H1 (cell line): ENCODE results near the gene RAB39A. TPM values are rescaled to one million over a fixed set of nuclear protein-coding genes. Genes with fewer than 3 reads are reported as not detected.
A peak's percentile ranks its signal among the peaks of the same experiment; 100 is the strongest.

Source experiments
- CTCF ChIA-PET: fragments of 300-600 bp; sonication (Branson Sonifier 250); formaldehyde crosslinking; loops from one replicate; lab custom pipeline; 2021; ENCODE audit not compliant: partially characterized antibody; lab: Charles Lee
- POLR2A ChIA-PET: fragments of 300-600 bp; sonication (Branson Sonifier 250); formaldehyde crosslinking; loops from one replicate; lab custom pipeline; 2021; ENCODE audit warnings: inconsistent platforms; ENCODE audit not compliant: partially characterized antibody; lab: Charles Lee
- DNase-seq, 2 experiments: peaks; one replicate each; pipeline versions ENCODE4 v3.0.0 to v3.0.0-alpha.2; 2010 to 2022; ENCODE audit warnings: low spot score in 2 of 2, low read depth in 1 of 2, mixed read lengths in 1 of 2
- FAIRE-seq: peaks from 2 replicates; lab custom pipeline; 2011; peaks lifted over from hg19 to GRCh38; lab: Jason Lieb, UNC
- H2AFZ ChIP-seq: 2 replicates; pipeline ENCODE4 v1.8.1; 2012; ENCODE audit warnings: low read length, inconsistent platforms
- H2AK5ac ChIP-seq: 2 replicates; pipeline ENCODE4 v1.6.1; 2013; ENCODE audit warnings: low read depth, low read length
- H2BK120ac ChIP-seq: replicated peaks from 2 replicates; pipeline ENCODE3; 2013; ENCODE audit warnings: low read depth, low read length, inconsistent platforms
- H2BK12ac ChIP-seq: 2 replicates; pipeline ENCODE4 v1.6.1; 2013; ENCODE audit warnings: low read depth, low read length
- H2BK15ac ChIP-seq: 2 replicates; pipeline ENCODE4 v1.6.1; 2013; ENCODE audit warnings: low read length
- H2BK20ac ChIP-seq: 2 replicates; pipeline ENCODE4 v1.6.1; 2013; ENCODE audit warnings: low read length
- H2BK5ac ChIP-seq: 2 replicates; pipeline ENCODE4 v1.6.1; 2013; ENCODE audit warnings: low read depth, low read length
- H3K14ac ChIP-seq: 2 replicates; pipeline ENCODE4 v1.6.1; 2013; ENCODE audit warnings: inconsistent platforms; ENCODE audit not compliant: insufficient read length
- H3K18ac ChIP-seq: 2 replicates; pipeline ENCODE4 v1.6.1; 2013; ENCODE audit warnings: low read length; ENCODE audit errors: extremely low read depth
- H3K23ac ChIP-seq: 2 replicates; pipeline ENCODE4 v1.6.1; 2013; ENCODE audit warnings: inconsistent platforms; ENCODE audit not compliant: insufficient read length
- H3K23me2 ChIP-seq: 2 replicates; pipeline ENCODE4 v1.6.1; 2013; ENCODE audit warnings: low read depth, low read length
- H3K27ac ChIP-seq: 2 replicates; pipeline ENCODE4 v1.6.1; 2011; ENCODE audit warnings: low read depth, low read length, inconsistent platforms
- H3K27me3 ChIP-seq, 4 experiments: replicated peaks in 1 of 4; 1 replicate in 1 of 4; 2 replicates in 3 of 4; pipeline versions ENCODE4 v1.6.1 to v1.8.1; 2011 to 2013; ENCODE audit warnings: low read length in 3 of 4, mild to moderate bottlenecking in 3 of 4, inconsistent platforms in 2 of 4, mixed read lengths in 2 of 4, moderate library complexity in 1 of 4; ENCODE audit not compliant: control insufficient read depth in 3 of 4, insufficient read depth in 3 of 4; ENCODE audit errors: extremely low read depth in 1 of 4
- H3K36me3 ChIP-seq, 4 experiments: 2 replicates each; pipeline versions ENCODE4 v1.6.1 to v1.8.1; 2011 to 2013; ENCODE audit warnings: mild to moderate bottlenecking in 4 of 4, low read length in 3 of 4, moderate library complexity in 2 of 4, control low read depth in 1 of 4, inconsistent platforms in 1 of 4; ENCODE audit not compliant: insufficient read depth in 4 of 4, control insufficient read depth in 2 of 4
- H3K4ac ChIP-seq: replicated peaks from 2 replicates; pipeline ENCODE3; 2013; ENCODE audit warnings: low read length, low read depth, mixed read lengths, inconsistent platforms; ENCODE audit not compliant: insufficient read length
- H3K4me1 ChIP-seq, 4 experiments: replicated peaks in 1 of 4; 1 replicate in 1 of 4; 2 replicates in 3 of 4; pipeline versions ENCODE4 v1.6.1 to v1.8.1; 2011 to 2013; ENCODE audit warnings: low read length in 3 of 4, inconsistent platforms in 2 of 4, mixed read lengths in 1 of 4; ENCODE audit not compliant: insufficient read depth in 4 of 4, control insufficient read depth in 3 of 4
- H3K4me2 ChIP-seq, 2 experiments: 2 replicates each; pipeline versions ENCODE4 v1.6.1 to v1.8.1; 2011 to 2013; ENCODE audit warnings: low read depth in 2 of 2, low read length in 2 of 2, control low read depth in 1 of 2, inconsistent platforms in 1 of 2, mild to moderate bottlenecking in 1 of 2; ENCODE audit not compliant: insufficient read depth in 1 of 2
- H3K4me3 ChIP-seq, 4 experiments: fragments of 200-600, 300-600 bp in 1 of 4; sonication (generic), shearing (Covaris generic), sonication (Bioruptor Twin) in 1 of 4; 2 replicates each; pipeline versions ENCODE4 v1.5.1 to v1.8.1; 2011 to 2016; ENCODE audit warnings: low read length in 4 of 4, low read depth in 3 of 4, control low read depth in 2 of 4, inconsistent platforms in 2 of 4, mild to moderate bottlenecking in 2 of 4, mixed read lengths in 1 of 4, moderate library complexity in 1 of 4; ENCODE audit not compliant: insufficient read depth in 2 of 4; ENCODE audit errors: extremely low read depth in 1 of 4
- H3K56ac ChIP-seq: replicated peaks from 2 replicates; pipeline ENCODE3; 2013; ENCODE audit warnings: low read depth, mild to moderate bottlenecking, mixed read lengths, low read length, inconsistent platforms; ENCODE audit not compliant: insufficient read length
- H3K79me1 ChIP-seq: 2 replicates; pipeline ENCODE4 v1.6.1; 2013; ENCODE audit warnings: low read depth, low read length, control low read depth
- H3K79me2 ChIP-seq, 2 experiments: 2 replicates each; pipeline versions ENCODE4 v1.6.1 to v1.8.1; 2012 to 2013; ENCODE audit warnings: low read length in 2 of 2, mild to moderate bottlenecking in 2 of 2, inconsistent platforms in 1 of 2; ENCODE audit not compliant: insufficient read depth in 2 of 2, control insufficient read depth in 1 of 2
- H3K9ac ChIP-seq, 4 experiments: replicated peaks in 1 of 4; 1 replicate in 1 of 4; 2 replicates in 3 of 4; pipeline versions ENCODE4 v1.6.1 to v1.8.1; 2011 to 2013; ENCODE audit warnings: low read depth in 3 of 4, low read length in 3 of 4, control low read depth in 2 of 4, mild to moderate bottlenecking in 2 of 4, moderate library complexity in 2 of 4, inconsistent platforms in 1 of 4; ENCODE audit errors: extremely low read depth in 1 of 4
- H3K9me3 ChIP-seq, 2 experiments: 2 replicates each; pipeline versions ENCODE4 v1.6.1 to v1.8.1; 2012 to 2013; ENCODE audit warnings: mild to moderate bottlenecking in 2 of 2, moderate library complexity in 2 of 2, control low read depth in 1 of 2, inconsistent platforms in 1 of 2, low read depth in 1 of 2, low read length in 1 of 2, mixed read lengths in 1 of 2; ENCODE audit not compliant: insufficient read depth in 2 of 2
- H4K20me1 ChIP-seq, 2 experiments: replicated peaks in 1 of 2; 2 replicates each; pipeline versions ENCODE3 to v1.8.1; 2011 to 2013; ENCODE audit warnings: inconsistent platforms in 2 of 2, low read length in 2 of 2, mild to moderate bottlenecking in 1 of 2; ENCODE audit not compliant: insufficient read depth in 2 of 2, control insufficient read depth in 1 of 2
- H4K5ac ChIP-seq: 2 replicates; pipeline ENCODE4 v1.6.1; 2013; ENCODE audit warnings: low read length, low read depth, mixed read lengths, inconsistent platforms; ENCODE audit not compliant: insufficient read length
- H4K8ac ChIP-seq: 2 replicates; pipeline ENCODE4 v1.8.0; 2013; ENCODE audit warnings: mild to moderate bottlenecking, moderate library complexity, low read length, inconsistent platforms; ENCODE audit not compliant: insufficient read depth; ENCODE audit errors: extremely low read depth
- H4K91ac ChIP-seq: replicated peaks from 2 replicates; pipeline ENCODE3; 2013; ENCODE audit warnings: low read length, mixed read lengths, inconsistent platforms; ENCODE audit not compliant: insufficient read length
- HDAC2 ChIP-seq, 2 experiments: fragments of 300-600 bp in 1 of 2; sonication (generic) in 1 of 2; IDR thresholded peaks; 2 replicates each; pipeline ENCODE4 v1.6.1; 2011 to 2012; ENCODE audit warnings: low read depth in 2 of 2, low read length in 2 of 2, mild to moderate bottlenecking in 2 of 2, moderate library complexity in 2 of 2, borderline replicate concordance in 1 of 2, inconsistent platforms in 1 of 2
- KDM1A ChIP-seq: fragments of 200-600, 300-600 bp; sonication (generic); IDR thresholded peaks from 2 replicates; pipeline ENCODE4 v1.7.1; 2016; ENCODE audit warnings: mild to moderate bottlenecking, low read length, borderline replicate concordance
- POLR2AphosphoS5 ChIP-seq: IDR thresholded peaks from 2 replicates; pipeline ENCODE4 v1.6.1; 2011; ENCODE audit warnings: low read depth, low read length
- SRF ChIP-seq: IDR thresholded peaks from 2 replicates; pipeline ENCODE4 v1.6.1; 2011; ENCODE audit warnings: mild to moderate bottlenecking, low read depth, low read length, moderate library complexity
- WGBS, 2 experiments: shearing (Covaris generic) in 1 of 2; methylation state at CpG; one replicate each; pipeline versions ENCODE4 v1.1.6 to v1.1.7; 2013 to 2015; ENCODE audit warnings: low lambda C conversion rate in 2 of 2, mixed read lengths in 2 of 2, inconsistent platforms in 1 of 2, low coverage in 1 of 2, missing lambda C conversion rate in 1 of 2; ENCODE audit not compliant: insufficient replicate concordance in 2 of 2, insufficient coverage in 1 of 2, insufficient read length in 1 of 2; ENCODE audit errors: extremely low coverage in 1 of 2, missing lambda C conversion rate in 1 of 2; 5-methylcytosine and 5-hydroxymethylcytosine counted together
- polyA plus RNA-seq, 7 experiments: library from polyadenylated mRNA; depleted of rRNA in 3 of 7; stranded (reverse) in 5 of 7; unstranded in 2 of 7; fragments of >200 nt in 5 of 7; fragments of 200-250 nt in 2 of 7; gene quantifications; 1 replicate in 5 of 7; 2 replicates in 1 of 7; 4 replicates in 1 of 7; pipeline versions ENCODE4 v1.2.1 to v1.2.3, GENCODE V29; 2011 to 2013; ENCODE audit warnings: missing spikeins in 2 of 7, mixed read lengths in 2 of 7
- total RNA-seq: library from RNA; stranded (reverse); fragmentation: NEBNext Ultra II Directional; extraction: Animal tissue kit (Norgen Biotek cat#: 25700); gene quantifications from 2 replicates; pipeline ENCODE4 v1.2.1, GENCODE V29; 2021

RAB39A gene
- total and polyA plus RNA-seq, 2 of the 8 experiments (the other 6 are each of a cell fraction or from before 2014, with no cell fraction given) = 7.1 to 19.1 TPM

- Histone ChIP-seq H4K8ac (peak overlapping the region; percentile 83), H3K4me1 (peaks cover 0 to 3% (median under 1%) of the 10 kb centered on the region in 4 experiments; a peak in 5 of 7 replicates), H3K4me3 (peak overlapping the region; percentile 31 to 57 (median 38); a peak in 5 of 8 replicates), H2BK15ac (no peak overlapping the region), H3K14ac (no peak overlapping the region), H3K79me2 (peaks cover 0 to 33% of the 10 kb centered on the region in 2 experiments; a peak in 2 of 4 replicates), H4K5ac (peak overlapping the region; percentile 82), H4K20me1 (peaks cover 0 to 3% of the 10 kb centered on the region in 2 experiments), H2AFZ (0 out of 2 replicates have a peak overlapping the region, but pooled peaks have one; percentile 47), H2BK120ac (no peak overlapping the region), H3K4me2 (peak overlapping the region; percentile 56 to 99), H4K91ac (peak overlapping the region; percentile 89), H3K9me3 (no peaks in the 10 kb centered on the region), H3K56ac (no peak overlapping the region), H3K4ac (no peak overlapping the region), H3K36me3 (no peaks in the 10 kb centered on the region), H3K23me2 (peaks cover 6% of the 10 kb centered on the region), H3K27me3 (no peaks in the 10 kb centered on the region), H2AK5ac (no peak overlapping the region), H2BK12ac (no peak overlapping the region), H3K79me1 (peaks cover 6% of the 10 kb centered on the region), H2BK5ac (no peak overlapping the region), H3K9ac (peak overlapping the region in 1 of 4 experiments; percentile 62; a peak in 1 of 7 replicates), H3K18ac (peak overlapping the region; percentile 92; the same call in 1 of the 2 replicates), H2BK20ac (no peak overlapping the region), H3K23ac (no peak overlapping the region), H3K27ac (no peak overlapping the region)
- 75% methylated on average over 5 of the region's 5 CpGs; no CpG with 5 or more reads in 1 of the 2 experiments for WGBS, 2 experiments
- no peak for FAIRE-seq
- POLR2A ChIA-PET = no interaction called here
- DNase-seq = no peak
- CTCF ChIA-PET = interaction anchor here (1.6 kb wide), 1 partner anchor 22 kb away, joined by 3 read pairs; no protein-coding TSS in a partner anchor
- TF ChIP-seq KDM1A (peak; percentile 98), HDAC2 (IDR thresholded peaks at IDR 0.05; ENCODE audit: borderline replicate concordance in 1 of 2, low read depth in 2 of 2, low read length in 2 of 2) (peak in 1 of 2 experiments; percentile 54; a peak in 1 of 4 replicates), POLR2AphosphoS5 (no peak), SRF (no peak)
Measured at GRCh38 chr11:107927559-107927958, 689 bp upstream of the RAB39A start.
